Activated CD4-positive, alpha-beta T cell treated with anti-CD3 and anti-CD28 coated beads for 36 hours (primary cell): ENCODE measurements around the gene TMEM43. TPM values are rescaled to one million over a fixed set of nuclear protein-coding genes. Genes with fewer than 3 reads are reported as not detected.

ENCODE experiments used
- ATAC-seq: fragments of 200-7000 bp; cut with Tn5 transposase; one replicate; pipeline ENCODE4 v1.10.0; 2021; ENCODE audit warnings: mild to moderate bottlenecking, moderate library complexity
- CTCF ChIA-PET: fragments of 350-600 bp; sonication (Branson Sonifier 250); formaldehyde crosslinking; loops from one replicate; lab custom pipeline; 2021; ENCODE audit warnings: antibody characterized with exemption; lab: Charles Lee
- POLR2A ChIA-PET: fragments of 350-600 bp; sonication (Branson Sonifier 250); formaldehyde crosslinking; loops from one replicate; lab custom pipeline; 2021; ENCODE audit warnings: antibody characterized with exemption, inconsistent platforms; lab: Charles Lee
- DNase-seq: peaks from one replicate; pipeline ENCODE4 v3.0.0-alpha.2; 2020
- H3K27ac Mint-ChIP-seq: one replicate; pipeline ENCODE4 v1.8.0; 2021; ENCODE audit warnings: mixed read lengths
- H3K27me3 Mint-ChIP-seq: one replicate; pipeline ENCODE4 v1.8.0; 2021; ENCODE audit warnings: mixed read lengths
- H3K36me3 Mint-ChIP-seq: one replicate; pipeline ENCODE4 v1.8.0; 2021; ENCODE audit warnings: low read depth, mixed read lengths
- H3K4me1 Mint-ChIP-seq: one replicate; pipeline ENCODE4 v1.8.0; 2021; ENCODE audit warnings: mixed read lengths
- H3K4me3 Mint-ChIP-seq: one replicate; pipeline ENCODE4 v1.8.0; 2021; ENCODE audit warnings: mild to moderate bottlenecking, moderate library complexity, mixed read lengths
- H3K9me3 Mint-ChIP-seq: one replicate; pipeline ENCODE4 v1.8.0; 2021; ENCODE audit warnings: low read depth, mixed read lengths
- intact Hi-C, 2 experiments: fragments of 100-400 bp; cut with DNase I in 1 of 2; cut with micrococcal nuclease in 1 of 2; formaldehyde crosslinking; loops; one replicate each; pipeline versions ENCODE4 v1.14.2 to v1.15.1; 2022 to 2024; cut with DNase I, micrococcal nuclease
- total RNA-seq, 2 experiments: library from RNA; stranded (reverse); gene quantifications; one replicate each; pipeline ENCODE4 v1.2.3, GENCODE V29; 2021

TMEM43 gene
- total RNA-seq, 2 experiments from 2014 or later, result 28.3 to 28.5 TPM

- Mint-ChIP-seq H3K9me3 (peaks cover 3% of the 10 kb centered on the region), H3K36me3 (peaks cover 55% of the 10 kb centered on the region), H3K4me3 (no peak overlapping the region), H3K4me1 (peaks cover 30% of the 10 kb centered on the region), H3K27ac (no peak overlapping the region), H3K27me3 (no peaks in the 10 kb centered on the region)
- DNase-seq (no peak), ATAC-seq (no peak)
- ChIA-PET CTCF (interaction anchor here (1.7 kb wide), 1 partner anchor 13 kb away, joined by 5 read pairs; no protein-coding TSS in a partner anchor), POLR2A (no interaction called here)
- intact Hi-C loops, result loop anchor here in 1 of 2 experiments (5.0 to 10.0 kb wide), 2 partner anchors 647 to 704 kb away; partner anchors contain the start of genes HDAC11 and NUP210
Observed at GRCh38 chr3:14129296-14129695, 4.4 kb downstream of the TMEM43 start.

GRCh38 chr3:14130230-14130629 is 5.4 kb downstream of the TMEM43 start:
- POLR2A ChIA-PET, result no interaction called here
- H3K4me1 Mint-ChIP-seq, result peaks cover 30% of the 10 kb centered on the region
- H3K27ac Mint-ChIP-seq, result no peak overlapping the region
- DNase-seq, result no peak
- CTCF ChIA-PET, result no interaction called here
- no peak overlapping the region for H3K4me3 Mint-ChIP-seq
- peaks cover 3% of the 10 kb centered on the region for H3K9me3 Mint-ChIP-seq
- no peaks in the 10 kb centered on the region for H3K27me3 Mint-ChIP-seq
- intact Hi-C loops, result no loop called here
- H3K36me3 Mint-ChIP-seq, result peaks cover 57% of the 10 kb centered on the region
- no peak for ATAC-seq

- ChIA-PET CTCF (no interaction called here), POLR2A (no interaction called here)
- intact Hi-C loops, result no loop called here
- peaks cover 30% of the 10 kb centered on the region for H3K4me1 Mint-ChIP-seq
- DNase-seq (no peak), ATAC-seq (no peak)
- peaks cover 3% of the 10 kb centered on the region for H3K9me3 Mint-ChIP-seq
- peaks cover 60% of the 10 kb centered on the region for H3K36me3 Mint-ChIP-seq
- no peak overlapping the region for H3K4me3 Mint-ChIP-seq
- no peaks in the 10 kb centered on the region for H3K27me3 Mint-ChIP-seq
- no peak overlapping the region for H3K27ac Mint-ChIP-seq
Observed at GRCh38 chr3:14130707-14131106, 5.9 kb downstream of the TMEM43 start.

- H3K4me1 Mint-ChIP-seq, result peaks cover 26% of the 10 kb centered on the region
- CTCF ChIA-PET, result interaction anchor here (0.9 kb wide), 1 partner anchor 14 kb away, joined by 3 read pairs; no protein-coding TSS in a partner anchor
- no peak overlapping the region for H3K4me3 Mint-ChIP-seq
- ATAC-seq, result no peak
- peaks cover 3% of the 10 kb centered on the region for H3K9me3 Mint-ChIP-seq
- peaks cover 64% of the 10 kb centered on the region for H3K36me3 Mint-ChIP-seq
- H3K27ac Mint-ChIP-seq, result no peak overlapping the region
- no peak for DNase-seq
- intact Hi-C loops, result no loop called here
- POLR2A ChIA-PET, result interaction anchor here (0.6 kb wide), 1 partner anchor 116 kb away, joined by 4 read pairs; no protein-coding TSS in a partner anchor
- H3K27me3 Mint-ChIP-seq, result no peaks in the 10 kb centered on the region
Observed at GRCh38 chr3:14131134-14131533, 6.3 kb downstream of the TMEM43 start.

- Mint-ChIP-seq H3K27ac (no peak overlapping the region), H3K27me3 (no peaks in the 10 kb centered on the region), H3K4me1 (peaks cover 16% of the 10 kb centered on the region), H3K36me3 (peaks cover 64% of the 10 kb centered on the region), H3K9me3 (peaks cover 3% of the 10 kb centered on the region), H3K4me3 (no peak overlapping the region)
- POLR2A ChIA-PET, result no interaction called here
- CTCF ChIA-PET, result no interaction called here
- no peak for DNase-seq
- intact Hi-C loops, result no loop called here
- ATAC-seq, result no peak
Observed at GRCh38 chr3:14132120-14132519, 7.3 kb downstream of the TMEM43 start.

- ChIA-PET CTCF (no interaction called here), POLR2A (no interaction called here)
- peaks cover 61% of the 10 kb centered on the region for H3K36me3 Mint-ChIP-seq
- no peaks in the 10 kb centered on the region for H3K27me3 Mint-ChIP-seq
- DNase-seq (no peak), ATAC-seq (no peak)
- intact Hi-C loops, result no loop called here
- peaks cover 3% of the 10 kb centered on the region for H3K9me3 Mint-ChIP-seq
- no peak overlapping the region for H3K27ac Mint-ChIP-seq
- H3K4me3 Mint-ChIP-seq, result no peak overlapping the region
- H3K4me1 Mint-ChIP-seq, result peaks cover 11% of the 10 kb centered on the region
Observed at GRCh38 chr3:14132689-14133088, 7.8 kb downstream of the TMEM43 start.

- no peak overlapping the region for H3K27ac Mint-ChIP-seq
- peaks cover 61% of the 10 kb centered on the region for H3K36me3 Mint-ChIP-seq
- peaks cover 5% of the 10 kb centered on the region for H3K4me1 Mint-ChIP-seq
- no peak for ATAC-seq
- H3K9me3 Mint-ChIP-seq, result peaks cover 3% of the 10 kb centered on the region
- H3K4me3 Mint-ChIP-seq, result no peak overlapping the region
- intact Hi-C loops, result no loop called here
- ChIA-PET POLR2A (interaction anchor here (0.8 kb wide), 1 partner anchor 9 kb away, joined by 3 read pairs; no protein-coding TSS in a partner anchor), CTCF (interaction anchor here (1.0 kb wide), 1 partner anchor 251 kb away, joined by 3 read pairs; no protein-coding TSS in a partner anchor)
- no peak for DNase-seq
- H3K27me3 Mint-ChIP-seq, result no peaks in the 10 kb centered on the region
Observed at GRCh38 chr3:14133188-14133800, 8.4 kb downstream of the TMEM43 start.

- intact Hi-C loops, result no loop called here
- H3K9me3 Mint-ChIP-seq, result no peaks in the 10 kb centered on the region
- H3K27ac Mint-ChIP-seq, result no peak overlapping the region
- H3K4me1 Mint-ChIP-seq, result no peaks in the 10 kb centered on the region
- H3K27me3 Mint-ChIP-seq, result no peaks in the 10 kb centered on the region
- ATAC-seq (no peak), DNase-seq (no peak)
- ChIA-PET CTCF (interaction anchor here (1.0 kb wide), 1 partner anchor 251 kb away, joined by 3 read pairs; no protein-coding TSS in a partner anchor), POLR2A (interaction anchor here (0.8 to 0.9 kb wide), 2 partner anchors 9 kb away, joined by 3 read pairs; partner anchors contain the start of genes CHCHD4 and TMEM43)
- peaks cover 57% of the 10 kb centered on the region for H3K36me3 Mint-ChIP-seq
- no peak overlapping the region for H3K4me3 Mint-ChIP-seq
Observed at GRCh38 chr3:14133876-14134275, 9.0 kb downstream of the TMEM43 start.

GRCh38 chr3:14134291-14134690 is 9.4 kb downstream of the TMEM43 start:
- no peak for ATAC-seq
- Mint-ChIP-seq H3K27ac (no peak overlapping the region), H3K4me1 (no peaks in the 10 kb centered on the region), H3K9me3 (no peaks in the 10 kb centered on the region), H3K27me3 (no peaks in the 10 kb centered on the region), H3K4me3 (no peak overlapping the region), H3K36me3 (peaks cover 55% of the 10 kb centered on the region)
- ChIA-PET CTCF (interaction anchor here (1.0 kb wide), 1 partner anchor 252 kb away, joined by 3 read pairs; no protein-coding TSS in a partner anchor), POLR2A (interaction anchor here (0.8 to 0.9 kb wide), 2 partner anchors 8 to 9 kb away, joined by 3 read pairs; partner anchors contain the start of genes CHCHD4 and TMEM43)
- intact Hi-C loops, result no loop called here
- no peak for DNase-seq

- ATAC-seq (no peak), DNase-seq (no peak)
- Mint-ChIP-seq H3K27me3 (no peaks in the 10 kb centered on the region), H3K4me3 (no peak overlapping the region), H3K9me3 (no peaks in the 10 kb centered on the region), H3K4me1 (peaks cover 4% of the 10 kb centered on the region), H3K27ac (no peak overlapping the region), H3K36me3 (peaks cover 50% of the 10 kb centered on the region)
- ChIA-PET POLR2A (no interaction called here), CTCF (no interaction called here)
- intact Hi-C loops, result no loop called here
Observed at GRCh38 chr3:14135581-14135980, 10.7 kb downstream of the TMEM43 start.

- Mint-ChIP-seq H3K36me3 (peaks cover 44% of the 10 kb centered on the region), H3K4me3 (no peak overlapping the region), H3K27me3 (no peaks in the 10 kb centered on the region), H3K9me3 (no peaks in the 10 kb centered on the region), H3K4me1 (peaks cover 18% of the 10 kb centered on the region), H3K27ac (no peak overlapping the region)
- ATAC-seq, result no peak
- intact Hi-C loops, result no loop called here
- DNase-seq, result no peak
- ChIA-PET CTCF (no interaction called here), POLR2A (no interaction called here)
Observed at GRCh38 chr3:14137004-14137403, 12.2 kb downstream of the TMEM43 start.

GRCh38 chr3:14137445-14137844 is 12.6 kb downstream of the TMEM43 start:
- Mint-ChIP-seq H3K36me3 (peaks cover 45% of the 10 kb centered on the region), H3K9me3 (no peaks in the 10 kb centered on the region), H3K4me3 (no peak overlapping the region), H3K27me3 (no peaks in the 10 kb centered on the region), H3K4me1 (peaks cover 22% of the 10 kb centered on the region), H3K27ac (no peak overlapping the region)
- intact Hi-C loops, result no loop called here
- DNase-seq, result no peak
- no peak for ATAC-seq
- ChIA-PET CTCF (no interaction called here), POLR2A (no interaction called here)
